Retinal pigment epithelial cell (primary cell): ENCODE results near the gene SLC25A17.
"Not testable (repeated sequence)": the region's sequence is repeated elsewhere in the genome, so short reads cannot be mapped to it uniquely, and the experiment has no call there.

Experiments used
- DNase-seq: peaks from one replicate; pipeline ENCODE4 v3.0.0-alpha.2; 2010; ENCODE audit warnings: low read depth
- H3K4me3 ChIP-seq: 2 replicates; pipeline ENCODE4 v1.5.1; 2011; ENCODE audit warnings: mild to moderate bottlenecking, low read length, control low read depth, moderate library complexity
- TF ChIP-seq, protein P1 (sequence below): conservative IDR thresholded peaks from 2 replicates; pipeline ENCODE4 v1.5.1; 2011; ENCODE audit warnings: low read depth, low read length, control low read depth, inconsistent platforms

SLC25A17 gene

GRCh38 chr22:40769761-40770160, 49.4 kb downstream of the SLC25A17 start:
- TF ChIP-seq, protein P1, sequence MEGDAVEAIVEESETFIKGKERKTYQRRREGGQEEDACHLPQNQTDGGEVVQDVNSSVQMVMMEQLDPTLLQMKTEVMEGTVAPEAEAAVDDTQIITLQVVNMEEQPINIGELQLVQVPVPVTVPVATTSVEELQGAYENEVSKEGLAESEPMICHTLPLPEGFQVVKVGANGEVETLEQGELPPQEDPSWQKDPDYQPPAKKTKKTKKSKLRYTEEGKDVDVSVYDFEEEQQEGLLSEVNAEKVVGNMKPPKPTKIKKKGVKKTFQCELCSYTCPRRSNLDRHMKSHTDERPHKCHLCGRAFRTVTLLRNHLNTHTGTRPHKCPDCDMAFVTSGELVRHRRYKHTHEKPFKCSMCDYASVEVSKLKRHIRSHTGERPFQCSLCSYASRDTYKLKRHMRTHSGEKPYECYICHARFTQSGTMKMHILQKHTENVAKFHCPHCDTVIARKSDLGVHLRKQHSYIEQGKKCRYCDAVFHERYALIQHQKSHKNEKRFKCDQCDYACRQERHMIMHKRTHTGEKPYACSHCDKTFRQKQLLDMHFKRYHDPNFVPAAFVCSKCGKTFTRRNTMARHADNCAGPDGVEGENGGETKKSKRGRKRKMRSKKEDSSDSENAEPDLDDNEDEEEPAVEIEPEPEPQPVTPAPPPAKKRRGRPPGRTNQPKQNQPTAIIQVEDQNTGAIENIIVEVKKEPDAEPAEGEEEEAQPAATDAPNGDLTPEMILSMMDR, result no peak
- no peak overlapping the region for H3K4me3 ChIP-seq
- no peak for DNase-seq

DNA sequence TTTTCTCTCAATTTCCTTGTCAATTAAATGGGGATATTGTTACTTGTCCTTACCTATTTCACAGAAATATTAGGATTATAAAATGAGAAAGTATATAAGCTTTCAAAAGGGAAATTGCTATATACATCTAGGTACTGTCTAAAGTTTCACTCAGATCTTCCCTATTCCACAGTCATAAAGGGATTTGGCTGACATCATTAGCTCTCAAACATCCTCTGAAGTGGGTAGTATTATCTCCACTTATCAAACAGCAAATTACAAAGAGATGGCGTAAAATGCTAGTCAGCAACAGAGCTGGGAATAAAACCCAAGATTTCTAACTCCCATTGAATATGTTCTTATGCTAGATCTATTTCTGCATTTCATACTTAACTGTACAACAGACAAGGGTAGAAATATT, 50.9 kb downstream of the SLC25A17 start:
- DNase-seq, result no peak
- TF ChIP-seq, protein P1, result no peak
- no peak overlapping the region for H3K4me3 ChIP-seq

DNA sequence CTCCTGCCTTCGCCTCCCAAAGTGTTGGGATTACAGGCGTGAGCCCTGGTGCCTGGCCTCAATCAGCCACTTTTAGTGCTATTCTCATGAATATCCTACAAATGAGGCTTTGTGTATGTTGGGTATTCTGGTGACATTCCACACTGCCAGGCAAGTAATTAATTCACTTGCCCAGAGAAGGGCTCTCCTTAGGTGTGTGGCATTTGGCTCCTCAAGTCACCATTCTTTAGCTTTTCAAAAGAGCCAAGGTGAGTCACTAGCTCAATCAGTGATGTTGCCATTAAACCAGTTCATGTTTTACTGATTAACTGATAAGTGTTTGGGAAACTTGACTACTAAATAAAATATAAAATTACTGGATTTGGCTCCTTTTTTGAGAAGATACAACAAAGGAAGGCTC, 52.2 kb downstream of the SLC25A17 start:
- TF ChIP-seq, protein P1, result no peak
- H3K4me3 ChIP-seq, result no peak overlapping the region
- DNase-seq, result no peak

DNA sequence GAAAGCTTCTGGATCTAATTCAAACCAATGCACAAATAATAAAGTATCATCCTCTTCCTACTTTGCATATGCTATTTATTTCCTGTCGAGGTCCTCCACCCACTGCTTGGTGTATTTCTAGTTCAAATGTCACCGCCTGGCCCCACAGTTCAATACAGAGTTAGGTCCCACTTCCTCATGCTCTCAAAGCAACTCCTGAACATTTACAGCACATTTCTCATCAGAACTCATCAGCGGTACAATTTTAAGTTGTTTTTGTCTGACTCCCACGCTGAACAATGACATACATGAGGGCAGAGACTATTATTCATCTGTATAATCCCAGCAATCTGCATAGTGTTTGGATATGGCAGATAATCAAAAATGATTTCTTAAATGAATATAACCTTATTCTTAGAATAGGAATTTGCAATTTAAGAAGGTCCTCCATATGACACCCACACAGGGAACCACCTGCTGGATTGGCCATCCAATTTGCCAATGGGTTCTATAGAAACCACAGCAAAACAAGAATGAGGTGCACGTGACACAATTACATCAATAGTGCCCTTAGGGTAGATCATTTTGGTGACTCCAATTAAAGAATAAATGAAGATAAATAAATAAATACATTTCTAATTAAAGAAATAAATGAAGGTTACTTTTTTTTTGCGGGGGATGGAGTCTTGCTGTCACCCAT, 54.2 kb downstream of the SLC25A17 start:
- no peak overlapping the region for H3K4me3 ChIP-seq
- DNase-seq, result no peak
- TF ChIP-seq, protein P1, result no peak

GRCh38 chr22:40759294-40759840, 59.8 kb downstream of the SLC25A17 start:
- DNase-seq, result no peak
- TF ChIP-seq, protein P1, result no peak
- H3K4me3 ChIP-seq, result no peak overlapping the region

- not testable (repeated sequence) for DNase-seq, H3K4me3 ChIP-seq
These were observed 60.3 kb downstream of the SLC25A17 start for GRCh38 chr22:40758851-40759250.

GRCh38 chr22:40758390-40758789, 60.8 kb downstream of the SLC25A17 start:
- H3K4me3 ChIP-seq, result no peak overlapping the region

More at GRCh38 chr22:40758390-40758789, 60.8 kb downstream of the SLC25A17 start:
- DNase-seq, result no peak
- TF ChIP-seq, protein P1, result no peak
